Skin epidermis (tissue), 12 donors: Measurements from ENCODE around the gene HGD.

Source experiments
- H3K27ac ChIP-seq, 21 experiments: fragments of 200-600 bp; sonication (generic) in 11 of 21; one replicate each; pipeline ENCODE4 v1.5.0; 2020; ENCODE audit warnings: mild to moderate bottlenecking in 3 of 21, inconsistent platforms in 2 of 21, moderate library complexity in 2 of 21
- H3K4me3 ChIP-seq, 7 experiments: fragments of 200-600 bp; sonication (generic) in 2 of 7; one replicate each; pipeline ENCODE4 v1.5.0; 2020; ENCODE audit warnings: inconsistent platforms in 2 of 7, mild to moderate bottlenecking in 2 of 7, moderate library complexity in 1 of 7

HGD gene, protein sequence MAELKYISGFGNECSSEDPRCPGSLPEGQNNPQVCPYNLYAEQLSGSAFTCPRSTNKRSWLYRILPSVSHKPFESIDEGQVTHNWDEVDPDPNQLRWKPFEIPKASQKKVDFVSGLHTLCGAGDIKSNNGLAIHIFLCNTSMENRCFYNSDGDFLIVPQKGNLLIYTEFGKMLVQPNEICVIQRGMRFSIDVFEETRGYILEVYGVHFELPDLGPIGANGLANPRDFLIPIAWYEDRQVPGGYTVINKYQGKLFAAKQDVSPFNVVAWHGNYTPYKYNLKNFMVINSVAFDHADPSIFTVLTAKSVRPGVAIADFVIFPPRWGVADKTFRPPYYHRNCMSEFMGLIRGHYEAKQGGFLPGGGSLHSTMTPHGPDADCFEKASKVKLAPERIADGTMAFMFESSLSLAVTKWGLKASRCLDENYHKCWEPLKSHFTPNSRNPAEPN

GRCh38 chr3:120682095-120682681 is at the start of gene HGD:
Gene HGD (minus strand): TSS chr3:120682239. CDS start chr3:120682111, 128 bp downstream.
- H3K4me3 ChIP-seq: no peak within 1 kb of the TSS
- H3K27ac ChIP-seq: no peak within 1 kb of the TSS

- no peak overlapping the region for H3K27ac ChIP-seq
- no peak overlapping the region for H3K4me3 ChIP-seq
Observed at GRCh38 chr3:120730576-120731542, 48.8 kb upstream of the HGD start.

GRCh38 chr3:120726791-120727190 is 44.8 kb upstream of the HGD start:
- Histone ChIP-seq H3K4me3 (no peak overlapping the region), H3K27ac (no peak overlapping the region)

DNA sequence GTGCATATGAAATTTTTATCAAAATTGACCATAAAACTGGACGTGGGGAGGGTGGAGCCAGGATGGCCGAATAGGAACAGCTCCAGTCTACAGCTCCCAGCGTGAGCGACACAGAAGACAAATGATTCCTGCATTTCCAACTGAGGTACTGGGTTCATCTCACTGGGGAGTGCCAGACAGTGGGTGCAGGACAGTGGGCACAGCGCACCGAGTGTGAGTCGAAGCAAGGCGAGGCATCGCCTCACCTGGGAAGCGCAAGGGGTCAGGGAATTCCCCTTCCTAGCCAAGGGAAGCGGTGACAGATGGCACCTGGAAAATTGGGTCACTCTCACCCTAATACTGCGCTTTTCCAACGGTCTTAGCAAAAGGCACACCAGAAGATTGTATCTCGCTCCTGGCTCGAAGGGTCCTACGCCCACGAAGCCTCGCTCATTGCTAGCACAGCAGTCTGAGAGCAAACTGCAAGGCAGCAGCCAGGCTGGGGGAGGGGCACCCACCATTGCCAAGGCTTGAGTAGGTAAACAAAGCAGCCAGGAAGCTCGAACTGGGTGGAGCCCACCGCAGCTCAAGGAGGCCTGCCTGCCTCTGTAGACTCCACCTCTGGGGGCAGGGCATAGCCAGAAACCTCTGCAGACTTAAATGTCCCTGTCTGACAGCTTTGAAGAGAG is 37.3 kb upstream of the HGD start:
- Histone ChIP-seq H3K27ac (peak overlapping the region in 14 of 21 experiments; percentile 2 to 78 (median 54)), H3K4me3 (peak overlapping the region; percentile 20 to 41 (median 32))

DNA sequence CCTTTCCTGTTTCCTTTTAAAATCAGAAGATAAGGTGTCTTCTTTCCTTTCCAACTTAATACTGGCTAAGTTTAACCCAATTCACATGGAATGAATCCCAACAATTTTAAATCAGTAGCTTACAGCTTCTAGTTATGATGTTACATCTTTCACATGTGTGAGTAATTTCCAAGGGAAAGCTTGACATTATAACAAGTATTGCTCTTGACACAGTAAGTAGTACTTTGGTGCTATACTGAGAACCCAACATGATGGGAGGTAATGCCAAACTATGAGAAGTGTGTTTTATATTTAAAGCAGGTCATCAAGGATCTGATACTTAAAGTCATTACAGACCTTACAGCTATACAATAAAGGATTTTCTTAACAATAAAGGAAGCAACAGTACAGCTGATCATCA is 31.2 kb upstream of the HGD start:
- H3K4me3 ChIP-seq: no peak overlapping the region

DNA sequence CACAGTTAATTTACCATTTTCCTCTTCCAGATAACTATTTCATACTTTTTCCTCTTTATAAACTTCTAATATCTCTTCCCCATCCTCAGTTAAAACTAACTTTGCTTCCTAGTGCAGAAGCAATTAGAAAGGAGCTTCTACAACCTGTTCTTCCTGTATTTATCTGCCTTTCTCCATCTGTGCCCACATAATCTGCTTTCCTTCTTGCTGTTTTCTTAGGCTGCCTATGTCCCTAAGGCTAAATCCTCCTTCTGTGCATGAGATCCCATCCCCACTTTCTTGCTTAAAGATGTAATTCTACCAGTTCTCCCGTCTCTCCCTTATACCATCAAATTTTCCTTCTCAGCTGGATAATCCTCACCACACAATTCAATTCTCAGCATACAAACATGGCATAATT is 28.3 kb upstream of the HGD start:
- H3K27ac ChIP-seq: no peak overlapping the region
- no peak overlapping the region for H3K4me3 ChIP-seq

More for the DNA sequence above, 31.2 kb upstream of the HGD start:
- no peak overlapping the region for H3K27ac ChIP-seq

GRCh38 chr3:120708408-120708807 is 26.4 kb upstream of the HGD start:
- H3K4me3 ChIP-seq: no peak overlapping the region
- H3K27ac ChIP-seq: no peak overlapping the region

- no peak overlapping the region for H3K4me3 ChIP-seq
- no peak overlapping the region for H3K27ac ChIP-seq
Observed at GRCh38 chr3:120706950-120707349, 24.9 kb upstream of the HGD start.

- no peak overlapping the region for H3K27ac ChIP-seq
- H3K4me3 ChIP-seq: no peak overlapping the region
Observed at GRCh38 chr3:120705884-120706582, 24.0 kb upstream of the HGD start.

- H3K27ac ChIP-seq: no peak overlapping the region
- H3K4me3 ChIP-seq: no peak overlapping the region
Observed at GRCh38 chr3:120699333-120699732, 17.3 kb upstream of the HGD start.

DNA sequence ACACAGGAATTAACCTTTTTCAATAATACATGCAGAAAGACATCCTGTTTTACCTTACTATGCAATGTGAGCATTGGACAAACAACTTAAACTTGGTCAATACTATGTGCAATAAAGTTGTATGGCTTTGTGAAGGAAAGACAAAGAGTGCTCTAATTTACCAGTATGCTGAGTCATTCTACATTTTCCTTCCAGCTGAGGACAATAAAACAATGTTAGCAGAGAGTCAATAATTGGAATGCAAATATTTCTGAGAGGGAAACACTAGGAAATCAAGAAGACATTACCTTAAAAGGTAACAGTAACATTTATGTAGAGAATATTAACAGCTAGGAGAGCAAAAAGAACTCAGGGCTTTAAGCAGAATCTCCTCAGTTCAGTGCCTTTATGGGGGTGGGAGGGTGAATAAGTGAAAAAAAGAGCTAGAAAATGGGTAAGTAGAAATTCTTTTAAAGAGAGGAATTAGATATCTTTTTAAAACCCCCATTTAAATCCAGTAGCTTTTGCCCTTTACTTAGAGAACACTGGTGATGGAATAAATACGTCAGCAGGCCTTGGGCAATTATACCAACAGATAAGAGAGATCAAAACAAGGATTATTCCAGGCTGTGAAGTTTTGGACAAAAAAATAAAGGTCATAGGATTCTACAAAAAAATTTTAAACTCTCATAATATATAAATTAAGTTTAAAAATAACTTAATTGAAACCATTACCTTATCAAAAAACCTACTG is 11.6 kb upstream of the HGD start:
- no peak overlapping the region for H3K27ac ChIP-seq
- H3K4me3 ChIP-seq: no peak overlapping the region

DNA sequence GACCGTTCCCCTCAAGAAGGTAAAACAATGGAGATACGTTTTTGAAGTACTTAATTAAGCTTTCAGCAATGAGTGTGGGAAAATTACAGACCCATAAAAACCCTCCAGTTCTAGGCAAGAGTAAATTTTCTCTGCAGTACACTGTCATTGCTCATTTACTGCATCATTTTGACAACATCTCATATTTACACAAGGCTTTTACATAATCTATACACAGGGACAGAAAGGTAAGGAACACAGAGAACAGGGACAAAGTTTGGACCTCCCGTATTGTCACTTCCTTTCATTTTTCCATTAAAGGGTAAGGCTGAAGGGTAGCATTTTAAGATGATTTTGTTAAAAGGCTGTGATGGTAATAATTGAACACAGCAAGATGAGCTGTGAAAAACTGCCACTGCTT is 7.4 kb upstream of the HGD start:
- no peak overlapping the region for H3K4me3 ChIP-seq
- H3K27ac ChIP-seq: no peak overlapping the region

GRCh38 chr3:120688121-120688520 is 6.1 kb upstream of the HGD start:
- H3K4me3 ChIP-seq: no peak overlapping the region
- H3K27ac ChIP-seq: no peak overlapping the region

- H3K4me3 ChIP-seq: no peak overlapping the region
- H3K27ac ChIP-seq: no peak overlapping the region
Observed at GRCh38 chr3:120685411-120685810, 3.4 kb upstream of the HGD start.

GRCh38 chr3:120684896-120685295 is 2.9 kb upstream of the HGD start:
- no peak overlapping the region for H3K27ac ChIP-seq

GRCh38 chr3:120683671-120684301 is 1.7 kb upstream of the HGD start:
- Histone ChIP-seq H3K27ac (no peak overlapping the region), H3K4me3 (no peak overlapping the region)

More at GRCh38 chr3:120684896-120685295, 2.9 kb upstream of the HGD start:
- no peak overlapping the region for H3K4me3 ChIP-seq

- no peak overlapping the region for H3K27ac ChIP-seq
- no peak overlapping the region for H3K4me3 ChIP-seq
Observed at GRCh38 chr3:120683213-120683612, 1.2 kb upstream of the HGD start.

GRCh38 chr3:120681506-120682038 is 467 bp downstream of the HGD start:
- H3K27ac ChIP-seq: no peak overlapping the region

More at GRCh38 chr3:120681506-120682038, 467 bp downstream of the HGD start:
- H3K4me3 ChIP-seq: no peak overlapping the region
